Spleen (tissue), 7 donors: ENCODE results near the gene IQSEC3.

Experiments
- CTCF ChIP-seq, 11 experiments: fragments of 200-600 bp in 7 of 11; fragments of 450-650 bp in 4 of 11; sonication (generic) in 4 of 11; IDR thresholded peaks in 8 of 11; conservative IDR thresholded peaks in 3 of 11; 1 replicate in 7 of 11; 2 replicates in 4 of 11; pipeline versions ENCODE4 v1.4.0 to v1.8.0; 2016 to 2021; ENCODE audit warnings: antibody characterized with exemption in 11 of 11, inconsistent platforms in 4 of 11, mild to moderate bottlenecking in 1 of 11
- POLR2A ChIP-seq, 3 donors: fragments of 450-650 bp; IDR thresholded peaks; one replicate each; pipeline ENCODE4 v1.5.1; 2017; ENCODE audit warnings: antibody characterized with exemption in 3 of 3, mild to moderate bottlenecking in 1 of 3
- POLR2AphosphoS5 ChIP-seq, 3 donors: sonication (generic); formaldehyde crosslinking; IDR thresholded peaks; one replicate each; pipeline ENCODE4 v1.5.1; 2017; ENCODE audit warnings: antibody characterized with exemption in 3 of 3
- donor health status: DM: no; HTN: no; CAD: no; lungs with moderate emphysema.
- donor health status: DM: no; HTN: no; CAD: no.
- donor health status: DM: no; HTN: no; CAD: no.

GRCh38 chr12:223841-224240 lies 157.3 kb downstream of the IQSEC3 start:
- TF ChIP-seq CTCF (IDR thresholded peaks at IDR 0.05 in 8 of 11, conservative IDR thresholded peaks at IDR 0.05 in 3 of 11) (no peak), POLR2AphosphoS5 (IDR thresholded peaks at IDR 0.05) (no peak), POLR2A (IDR thresholded peaks at IDR 0.05) (no peak)
